Measurements from ENCODE around the gene SSPN.

The SSPN gene

DNA sequence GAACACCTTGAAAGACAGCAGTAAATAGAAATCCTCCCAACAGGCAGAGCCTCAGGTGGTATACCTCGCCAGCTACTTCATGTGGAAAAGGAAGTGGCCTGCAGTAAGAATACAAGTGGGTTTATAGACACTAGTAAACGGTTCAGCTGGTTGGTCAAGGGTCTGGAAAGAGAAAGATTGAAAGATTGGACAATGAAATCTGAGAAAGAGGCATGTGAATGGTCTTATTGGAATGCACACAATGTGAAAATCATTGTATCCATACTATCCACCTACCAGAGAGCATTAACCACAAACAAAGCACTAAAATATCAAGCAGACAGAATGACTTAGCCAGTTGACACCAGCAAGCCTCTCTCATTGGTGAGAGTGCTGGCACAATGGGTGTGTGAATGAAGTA, 98.2 kb downstream of the SSPN start:
- no peak overlapping the region for H3K4me3 ChIP-seq (ENCODE audit: low read depth, low read length)
- DNase-seq (ENCODE audit: low read depth, low spot score), result peak; percentile 34
- TF ChIP-seq, protein P1, sequence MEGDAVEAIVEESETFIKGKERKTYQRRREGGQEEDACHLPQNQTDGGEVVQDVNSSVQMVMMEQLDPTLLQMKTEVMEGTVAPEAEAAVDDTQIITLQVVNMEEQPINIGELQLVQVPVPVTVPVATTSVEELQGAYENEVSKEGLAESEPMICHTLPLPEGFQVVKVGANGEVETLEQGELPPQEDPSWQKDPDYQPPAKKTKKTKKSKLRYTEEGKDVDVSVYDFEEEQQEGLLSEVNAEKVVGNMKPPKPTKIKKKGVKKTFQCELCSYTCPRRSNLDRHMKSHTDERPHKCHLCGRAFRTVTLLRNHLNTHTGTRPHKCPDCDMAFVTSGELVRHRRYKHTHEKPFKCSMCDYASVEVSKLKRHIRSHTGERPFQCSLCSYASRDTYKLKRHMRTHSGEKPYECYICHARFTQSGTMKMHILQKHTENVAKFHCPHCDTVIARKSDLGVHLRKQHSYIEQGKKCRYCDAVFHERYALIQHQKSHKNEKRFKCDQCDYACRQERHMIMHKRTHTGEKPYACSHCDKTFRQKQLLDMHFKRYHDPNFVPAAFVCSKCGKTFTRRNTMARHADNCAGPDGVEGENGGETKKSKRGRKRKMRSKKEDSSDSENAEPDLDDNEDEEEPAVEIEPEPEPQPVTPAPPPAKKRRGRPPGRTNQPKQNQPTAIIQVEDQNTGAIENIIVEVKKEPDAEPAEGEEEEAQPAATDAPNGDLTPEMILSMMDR (IDR thresholded peaks at IDR 0.05; ENCODE audit: low read depth, low read length), result no peak
- in situ Hi-C loops (cut with HindIII; ENCODE audit: low sequenced_read_pairs), result no loop called here

DNA sequence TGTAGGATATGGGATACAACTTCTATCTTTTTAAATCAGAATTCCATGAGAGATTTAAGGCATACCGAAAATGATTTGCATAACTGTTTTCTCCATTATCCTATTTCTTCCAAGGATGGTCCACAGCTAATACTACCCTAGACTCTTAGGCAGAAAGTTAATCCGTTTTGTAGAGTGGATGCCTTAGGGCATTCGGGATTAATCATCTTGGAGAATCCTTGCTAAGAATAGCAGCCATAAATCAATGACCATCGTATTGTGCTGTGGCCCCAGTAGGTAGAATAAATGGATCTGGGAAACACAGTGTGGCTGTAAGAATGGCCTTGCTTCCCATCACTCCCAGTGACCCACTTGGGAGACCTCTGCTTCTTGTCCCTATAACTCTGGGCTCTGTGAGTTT, 99.6 kb downstream of the SSPN start:
- in situ Hi-C loops (cut with HindIII; ENCODE audit: low sequenced_read_pairs), result no loop called here
- no peak overlapping the region for H3K4me3 ChIP-seq (ENCODE audit: low read depth, low read length)
- DNase-seq (ENCODE audit: low read depth, low spot score), result no peak
- TF ChIP-seq, protein P1 (IDR thresholded peaks at IDR 0.05; ENCODE audit: low read depth, low read length), result no peak

DNA sequence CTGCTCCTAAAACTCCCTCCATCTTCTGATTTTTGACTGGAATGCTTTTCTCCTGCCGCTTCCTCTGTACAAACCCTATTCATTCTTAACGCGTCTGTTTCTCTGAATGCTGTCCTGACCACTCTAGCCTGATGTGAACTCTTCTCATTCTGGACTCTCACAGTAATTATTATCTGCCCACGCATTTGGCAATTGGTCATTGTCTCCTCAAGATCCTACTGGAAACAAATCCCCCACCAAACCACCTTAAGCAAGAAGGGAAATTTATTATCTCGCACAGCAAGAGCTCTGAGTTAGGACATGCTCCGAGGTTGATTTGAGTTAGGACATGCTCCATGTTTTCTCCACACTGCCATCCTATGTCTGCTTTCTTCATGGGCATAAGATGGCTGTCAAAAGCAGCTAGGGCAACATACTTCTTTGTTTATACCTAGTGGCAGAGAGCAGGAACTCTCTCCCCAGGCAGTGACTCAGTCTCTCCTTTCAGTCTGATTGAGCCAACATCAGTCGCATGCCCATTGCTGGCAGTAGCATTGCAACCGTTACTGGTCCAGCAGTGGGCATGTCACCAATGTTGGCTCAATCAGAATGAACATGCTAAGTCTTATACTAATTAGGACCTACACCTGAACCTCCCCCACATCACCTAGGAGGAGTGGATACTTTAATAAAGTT, 102.2 kb downstream of the SSPN start:
- H3K4me3 ChIP-seq (ENCODE audit: low read depth, low read length), result no peak overlapping the region
- TF ChIP-seq, protein P1 (IDR thresholded peaks at IDR 0.05; ENCODE audit: low read depth, low read length), result no peak
- no peak for DNase-seq (ENCODE audit: low read depth, low spot score)
- in situ Hi-C loops (cut with HindIII; ENCODE audit: low sequenced_read_pairs), result no loop called here

DNA sequence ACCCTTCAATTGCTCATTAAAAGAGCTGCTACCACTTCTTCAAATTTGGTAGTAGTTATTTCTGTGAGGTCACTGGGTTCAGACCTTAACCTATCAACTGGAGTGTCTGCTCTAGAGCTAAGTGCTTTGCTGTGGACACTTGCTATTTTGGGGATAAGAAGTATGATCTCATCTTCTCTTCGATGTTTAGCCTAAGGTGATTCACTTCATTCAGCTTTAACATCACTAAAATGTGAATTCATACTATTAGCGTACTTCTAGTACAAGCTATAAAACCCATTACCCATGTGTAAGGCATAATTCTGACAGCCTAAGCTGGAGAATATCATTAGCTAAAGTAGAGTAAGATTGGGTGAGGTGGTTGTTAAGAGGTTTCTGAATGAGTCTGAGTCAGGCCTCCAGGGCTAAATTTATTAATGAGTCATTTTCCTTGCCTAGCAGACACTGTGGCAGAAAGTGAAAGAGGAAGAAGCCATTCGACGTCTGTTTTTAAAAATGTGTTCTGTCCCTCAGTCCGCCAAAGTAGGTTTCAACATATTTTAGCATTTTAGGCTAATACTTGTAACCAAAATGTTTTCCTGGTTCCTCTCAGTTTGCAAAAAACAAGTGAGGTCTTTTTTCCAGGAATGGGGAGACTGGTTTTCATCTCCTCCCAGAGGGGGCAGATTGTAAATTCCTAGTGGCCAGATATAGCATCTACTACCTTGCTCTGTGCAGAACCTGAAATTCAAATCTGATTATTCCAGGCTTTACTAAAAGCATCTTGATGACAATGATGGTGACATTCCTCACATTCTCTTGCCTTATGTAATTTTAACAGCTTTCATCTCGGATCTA, 103.6 kb downstream of the SSPN start:
- in situ Hi-C loops (cut with HindIII; ENCODE audit: low sequenced_read_pairs), result no loop called here
- peak; percentile 89 for DNase-seq (ENCODE audit: low read depth, low spot score)
- TF ChIP-seq, protein P1 (IDR thresholded peaks at IDR 0.05; ENCODE audit: low read depth, low read length), result peak; percentile 35
- H3K4me3 ChIP-seq (ENCODE audit: low read depth, low read length), result peak overlapping the region; percentile 14

DNA sequence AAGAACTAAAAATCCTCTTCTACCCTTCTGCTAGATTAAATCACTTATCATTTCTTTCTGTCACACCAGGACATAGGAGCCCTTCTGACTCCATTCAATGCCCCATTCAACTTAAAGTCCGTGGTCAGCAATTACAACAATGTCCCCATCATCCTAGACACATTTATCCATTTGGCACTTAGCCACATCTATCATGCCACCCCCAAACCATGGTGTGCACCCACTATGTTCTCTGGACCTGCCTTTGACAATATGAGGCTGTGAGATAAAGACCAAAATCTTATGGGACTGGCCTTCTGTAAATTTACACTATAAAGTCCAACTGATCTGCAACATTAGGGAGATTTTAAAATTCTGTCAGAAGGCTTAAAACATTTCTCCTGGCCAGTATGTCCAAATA, 104.4 kb downstream of the SSPN start:
- in situ Hi-C loops (cut with HindIII; ENCODE audit: low sequenced_read_pairs), result no loop called here
- no peak overlapping the region for H3K4me3 ChIP-seq (ENCODE audit: low read depth, low read length)
- TF ChIP-seq, protein P1 (IDR thresholded peaks at IDR 0.05; ENCODE audit: low read depth, low read length), result no peak
- DNase-seq (ENCODE audit: low read depth, low spot score), result no peak
